Ectodermal cell (in vitro differentiated cells): ENCODE data around the gene METTL22.
"Not testable (repeated sequence)": the region's sequence is repeated elsewhere in the genome, so short reads cannot be mapped to it uniquely, and the experiment has no call there.

Experiments
- H3K27ac ChIP-seq: 2 replicates; pipeline ENCODE4 v1.7.0; 2013; ENCODE audit warnings: mild to moderate bottlenecking, low read depth, low read length; ENCODE audit not compliant: insufficient read depth, poor library complexity, severe bottlenecking
- H3K27me3 ChIP-seq: 2 replicates; pipeline ENCODE4 v1.7.0; 2013; ENCODE audit warnings: mild to moderate bottlenecking, low read length; ENCODE audit not compliant: insufficient read depth, control insufficient read depth, poor library complexity, severe bottlenecking
- H3K36me3 ChIP-seq: one replicate; pipeline ENCODE4 v1.7.0; 2013; ENCODE audit warnings: low read length; ENCODE audit not compliant: control insufficient read depth, insufficient read depth
- H3K4me1 ChIP-seq: one replicate; pipeline ENCODE4 v1.7.0; 2013; ENCODE audit warnings: low read length; ENCODE audit not compliant: control insufficient read depth, insufficient read depth
- H3K4me3 ChIP-seq: 2 replicates; pipeline ENCODE4 v1.7.0; 2013; ENCODE audit warnings: low read depth, low read length, control low read depth; ENCODE audit not compliant: insufficient read depth
- H3K9me3 ChIP-seq: 2 replicates; pipeline ENCODE4 v1.7.0; 2013; ENCODE audit warnings: mild to moderate bottlenecking, low read length, moderate library complexity; ENCODE audit not compliant: control insufficient read depth
- WGBS, 2 experiments: methylation state at CpG; one replicate each; pipeline ENCODE4 v1.1.7; 2013; ENCODE audit warnings: missing lambda C conversion rate in 2 of 2; 5-methylcytosine and 5-hydroxymethylcytosine counted together

METTL22 gene

GRCh38 chr16:8646326-8647053, 25.0 kb downstream of the METTL22 start:
- no peaks in the 10 kb centered on the region for H3K27me3 ChIP-seq
- no peaks in the 10 kb centered on the region for H3K9me3 ChIP-seq
- no peak overlapping the region for H3K27ac ChIP-seq
- WGBS, 2 experiments: 95% methylated on average over 13 of the region's 13 CpGs
- H3K4me3 ChIP-seq: no peak overlapping the region
- H3K4me1 ChIP-seq: no peaks in the 10 kb centered on the region
- H3K36me3 ChIP-seq: peaks cover 64% of the 10 kb centered on the region

- H3K4me3 ChIP-seq: no peak overlapping the region
- no peaks in the 10 kb centered on the region for H3K9me3 ChIP-seq
- H3K27ac ChIP-seq: no peak overlapping the region
- 73 to 74% methylated on average over 9 of the region's 9 CpGs for WGBS, 2 experiments
- no peaks in the 10 kb centered on the region for H3K4me1 ChIP-seq
- no peaks in the 10 kb centered on the region for H3K27me3 ChIP-seq
- H3K36me3 ChIP-seq: peaks cover 51% of the 10 kb centered on the region
Observed at GRCh38 chr16:8647721-8648318, 26.3 kb downstream of the METTL22 start.

GRCh38 chr16:8648877-8649276, 27.4 kb downstream of the METTL22 start:
- 81% methylated on average over 4 of the region's 4 CpGs for WGBS, 2 experiments
- Histone ChIP-seq H3K27ac (no peak overlapping the region), H3K27me3 (no peaks in the 10 kb centered on the region), H3K9me3 (no peaks in the 10 kb centered on the region), H3K36me3 (peaks cover 42% of the 10 kb centered on the region), H3K4me3 (no peak overlapping the region), H3K4me1 (no peaks in the 10 kb centered on the region)

- WGBS, 2 experiments: 81 to 83% methylated on average over 8 of the region's 8 CpGs
- Histone ChIP-seq H3K36me3 (peaks cover 31% of the 10 kb centered on the region), H3K4me1 (no peaks in the 10 kb centered on the region), H3K9me3 (no peaks in the 10 kb centered on the region), H3K27ac (no peak overlapping the region), H3K27me3 (no peaks in the 10 kb centered on the region), H3K4me3 (no peak overlapping the region)
Observed at GRCh38 chr16:8649829-8650554, 28.5 kb downstream of the METTL22 start.

- not testable (repeated sequence) for H3K4me3 ChIP-seq, H3K9me3 ChIP-seq, H3K27me3 ChIP-seq, H3K4me1 ChIP-seq, H3K27ac ChIP-seq
- WGBS, 2 experiments: 61 to 63% methylated on average over 7 of the region's 7 CpGs
- H3K36me3 ChIP-seq: peaks cover 15% of the 10 kb centered on the region
Observed at GRCh38 chr16:8651958-8652357, 30.5 kb downstream of the METTL22 start.

GRCh38 chr16:8655184-8655717, 33.8 kb downstream of the METTL22 start:
- Histone ChIP-seq H3K36me3 (no peaks in the 10 kb centered on the region), H3K27ac (no peak overlapping the region), H3K4me1 (no peaks in the 10 kb centered on the region), H3K4me3 (no peak overlapping the region), H3K9me3 (no peaks in the 10 kb centered on the region), H3K27me3 (no peaks in the 10 kb centered on the region)
- 78 to 87% methylated on average over 1 of the region's 1 CpG for WGBS, 2 experiments

GRCh38 chr16:8656376-8656775, 34.9 kb downstream of the METTL22 start:
- Histone ChIP-seq H3K27ac (no peak overlapping the region), H3K4me3 (no peak overlapping the region), H3K4me1 (no peaks in the 10 kb centered on the region), H3K36me3 (no peaks in the 10 kb centered on the region), H3K27me3 (no peaks in the 10 kb centered on the region), H3K9me3 (no peaks in the 10 kb centered on the region)
- WGBS, 2 experiments: 52 to 54% methylated on average over 3 of the region's 3 CpGs

- Histone ChIP-seq H3K27me3 (no peaks in the 10 kb centered on the region), H3K36me3 (no peaks in the 10 kb centered on the region), H3K4me3 (no peak overlapping the region), H3K4me1 (no peaks in the 10 kb centered on the region), H3K27ac (no peak overlapping the region), H3K9me3 (no peaks in the 10 kb centered on the region)
- 12 to 15% methylated on average over 13 of the region's 13 CpGs for WGBS, 2 experiments
Observed at GRCh38 chr16:8660841-8661301, 39.4 kb downstream of the METTL22 start.

GRCh38 chr16:8661703-8662102, 40.2 kb downstream of the METTL22 start:
- no peaks in the 10 kb centered on the region for H3K36me3 ChIP-seq
- H3K9me3 ChIP-seq: no peaks in the 10 kb centered on the region
- H3K4me1 ChIP-seq: no peaks in the 10 kb centered on the region
- no peak overlapping the region for H3K4me3 ChIP-seq
- no peaks in the 10 kb centered on the region for H3K27me3 ChIP-seq
- 88 to 89% methylated on average over 5 of the region's 5 CpGs for WGBS, 2 experiments
- no peak overlapping the region for H3K27ac ChIP-seq
